Measurements from ENCODE around the gene RASGRF1.

DNA sequence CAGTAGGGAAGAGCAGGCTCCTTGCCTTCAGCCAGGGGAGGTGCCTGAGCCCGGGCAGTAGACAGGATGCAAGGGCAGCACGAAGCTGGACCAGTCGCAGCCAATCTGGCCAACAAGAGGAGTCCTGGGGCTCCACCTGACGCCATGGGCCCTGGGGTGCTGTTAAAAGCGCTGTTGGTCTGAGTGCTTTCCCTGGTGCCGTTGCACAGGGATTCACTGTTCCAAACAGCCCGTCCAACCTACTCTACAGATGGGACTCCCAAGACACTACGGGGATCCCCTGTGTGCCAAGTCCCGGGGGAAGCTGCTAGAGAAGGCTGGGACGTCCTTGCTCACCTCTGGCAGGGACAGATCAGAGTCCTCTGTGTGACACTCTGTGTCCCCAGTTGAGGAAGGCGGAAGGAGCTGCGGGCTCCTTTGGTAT lies 146.4 kb downstream of the RASGRF1 start:
- TF ChIP-seq ZSCAN30 (tag by site-specific recombination; IDR thresholded peaks at IDR 0.05) (no peak), ZSCAN18 (tag by site-specific recombination; IDR thresholded peaks at IDR 0.05) (no peak), ZNF155 (tag by site-specific recombination; IDR thresholded peaks at IDR 0.05) (no peak), CTCF (tag by site-specific recombination; IDR thresholded peaks at IDR 0.05) (no peak), ZNF140 (tag by site-specific recombination; IDR thresholded peaks at IDR 0.05) (no peak), ZNF311 (tag by site-specific recombination; IDR thresholded peaks at IDR 0.05; ENCODE audit: borderline replicate concordance) (no peak), MYNN (tag by site-specific recombination; IDR thresholded peaks at IDR 0.05; ENCODE audit: borderline replicate concordance) (no peak), ZNF558 (tag by site-specific recombination; IDR thresholded peaks at IDR 0.05) (no peak), ZNF19 (tag by site-specific recombination; IDR thresholded peaks at IDR 0.05; ENCODE audit: low read depth) (no peak), ZNF138 (tag by site-specific recombination; IDR thresholded peaks at IDR 0.05; ENCODE audit: borderline replicate concordance) (no peak), ZBTB49 (tag by site-specific recombination; IDR thresholded peaks at IDR 0.05; ENCODE audit: low read depth) (no peak), PBX3 (CRISPR knock-in tag; IDR thresholded peaks at IDR 0.05) (no peak), ZNF423 (tag by site-specific recombination; IDR thresholded peaks at IDR 0.05) (no peak)

Measured in HEK293 (cell line).